Thyroid gland (tissue), 4 donors: ENCODE data around the gene CYP27B1. TPM values are rescaled to one million over a fixed set of nuclear protein-coding genes. Genes with fewer than 3 reads are reported as not detected.

Experiments
- DNase-seq, 2 donors: peaks; one replicate each; pipeline ENCODE4 v3.0.0-alpha.2; 2019
- H3K27ac ChIP-seq, 3 donors: fragments of 200-600 bp; sonication (generic); 1 replicate in 2 of 3; 2 replicates in 1 of 3; pipeline ENCODE4 v1.5.1; 2016 to 2019; ENCODE audit warnings: mild to moderate bottlenecking in 1 of 3, moderate library complexity in 1 of 3
- H3K27me3 ChIP-seq: fragments of 200-600 bp; sonication (generic); one replicate; pipeline ENCODE4 v1.5.1; 2019
- H3K36me3 ChIP-seq, 2 donors: fragments of 200-600 bp; sonication (generic); one replicate each; pipeline ENCODE4 v1.5.1; 2016 to 2019
- H3K4me1 ChIP-seq, 2 donors: fragments of 200-600 bp; sonication (generic); one replicate each; pipeline ENCODE4 v1.5.1; 2017 to 2019
- H3K4me3 ChIP-seq, 3 donors: fragments of 200-600 bp; sonication (generic); replicated peaks in 1 of 3; 1 replicate in 2 of 3; 2 replicates in 1 of 3; pipeline ENCODE4 v1.5.1; 2016; ENCODE audit warnings: mild to moderate bottlenecking in 1 of 3
- H3K9me3 ChIP-seq: fragments of 200-600 bp; sonication (generic); one replicate; pipeline ENCODE4 v1.5.1; 2017
- CTCF ChIP-seq, 6 experiments: fragments of 200-600 bp in 3 of 6; fragments of 450-650 bp in 3 of 6; sonication (generic) in 3 of 6; IDR thresholded peaks; one replicate each; pipeline ENCODE4 v1.5.1; 2016 to 2019; ENCODE audit warnings: antibody characterized with exemption in 6 of 6, mild to moderate bottlenecking in 2 of 6, inconsistent platforms in 1 of 6, moderate library complexity in 1 of 6
- POLR2A ChIP-seq, 2 donors: fragments of 450-650 bp; IDR thresholded peaks; one replicate each; pipeline ENCODE4 v1.6.1; 2017; ENCODE audit warnings: antibody characterized with exemption in 2 of 2, mild to moderate bottlenecking in 2 of 2, moderate library complexity in 1 of 2
- WGBS, 2 donors: methylation state at CpG; one replicate each; pipeline ENCODE4 v1.1.5; 2017; 5-methylcytosine and 5-hydroxymethylcytosine counted together
- intact Hi-C: fragments of 100-400 bp; cut with DNase I; formaldehyde crosslinking; loops from one replicate; pipeline ENCODE4 v1.15.1; 2023
- total RNA-seq, 4 donors: library from RNA; depleted of rRNA; stranded (reverse); fragments of >200 nt; gene quantifications; one replicate each; pipeline ENCODE4 v1.2.3, GENCODE V29; 2016

Gene CYP27B1
- total RNA-seq, 4 donors from 2014 or later = 2.7 to 13.0 (median 10.0) TPM

- TF ChIP-seq POLR2A (IDR thresholded peaks at IDR 0.05) (no peak), CTCF (IDR thresholded peaks at IDR 0.05) (no peak)
- no peak for DNase-seq
- Histone ChIP-seq H3K36me3 (peaks cover 25 to 28% of the 10 kb centered on the region in 2 donors), H3K4me1 (peaks cover 9 to 32% of the 10 kb centered on the region in 2 donors), H3K27me3 (no peaks in the 10 kb centered on the region), H3K27ac (no peak overlapping the region), H3K9me3 (no peaks in the 10 kb centered on the region), H3K4me3 (no peak overlapping the region)
- WGBS, 2 donors = 94 to 95% methylated on average over 5 of the region's 5 CpGs
- intact Hi-C loops = no loop called here
Observed at GRCh38 chr12:57749061-57749460, 17.8 kb downstream of the CYP27B1 start.

GRCh38 chr12:57746025-57746424 is 20.9 kb downstream of the CYP27B1 start:
- H3K4me1 ChIP-seq = peaks cover 3 to 13% of the 10 kb centered on the region in 2 donors
- TF ChIP-seq CTCF (IDR thresholded peaks at IDR 0.05) (no peak), POLR2A (IDR thresholded peaks at IDR 0.05) (no peak)
- 89 to 92% methylated on average over 3 of the region's 3 CpGs for WGBS, 2 donors
- intact Hi-C loops = no loop called here
- no peaks in the 10 kb centered on the region for H3K9me3 ChIP-seq
- H3K4me3 ChIP-seq = peak overlapping the region in 1 of 3 donors; percentile 88
- no peak overlapping the region for H3K27ac ChIP-seq
- no peaks in the 10 kb centered on the region for H3K27me3 ChIP-seq
- H3K36me3 ChIP-seq = peaks cover 25 to 28% of the 10 kb centered on the region in 2 donors
- no peak for DNase-seq

GRCh38 chr12:57745485-57745881 is 21.4 kb downstream of the CYP27B1 start:
- WGBS, 2 donors = 39% methylated on average over 8 of the region's 8 CpGs

GRCh38 chr12:57744777-57745484 is 21.9 kb downstream of the CYP27B1 start, which contains the start of gene TSPAN31:
TSPAN31 (plus strand) TSS chr12:57745039; CDS start chr12:57745155, 116 bp downstream.
- peak; percentile 99 for DNase-seq
- peaks cover 0 to 10% of the 10 kb centered on the region in 2 donors for H3K4me1 ChIP-seq
- peak within 1 kb of the TSS; percentile 54 to 88 (median 76) for H3K4me3 ChIP-seq
- intact Hi-C loops = no loop called here
- peaks cover 25 to 26% of the 10 kb centered on the region in 2 donors for H3K36me3 ChIP-seq
- 0 to 1% methylated on average over 28 to 29 of the region's 29 CpGs for WGBS, 2 donors
- no peaks in the 10 kb centered on the region for H3K27me3 ChIP-seq
- TF ChIP-seq POLR2A (IDR thresholded peaks at IDR 0.05) (peak in 1 of 2 donors; percentile 73), CTCF (IDR thresholded peaks at IDR 0.05) (peak in 1 of 6 experiments; percentile 5)
- H3K9me3 ChIP-seq = no peaks in the 10 kb centered on the region
- peak within 1 kb of the TSS; percentile 94 to 96 (median 95) for H3K27ac ChIP-seq

More at GRCh38 chr12:57745485-57745881, 21.4 kb downstream of the CYP27B1 start:
- Histone ChIP-seq H3K27ac (peak overlapping the region; percentile 94 to 96 (median 95)), H3K4me1 (peaks cover 0 to 10% of the 10 kb centered on the region in 2 donors), H3K9me3 (no peaks in the 10 kb centered on the region), H3K27me3 (no peaks in the 10 kb centered on the region), H3K4me3 (peak overlapping the region; percentile 54 to 88 (median 76)), H3K36me3 (peaks cover 25 to 27% of the 10 kb centered on the region in 2 donors)
- no peak for DNase-seq
- no peak for TF ChIP-seq CTCF (IDR thresholded peaks at IDR 0.05)
- TF ChIP-seq POLR2A (IDR thresholded peaks at IDR 0.05) = no peak
- intact Hi-C loops = no loop called here

DNA sequence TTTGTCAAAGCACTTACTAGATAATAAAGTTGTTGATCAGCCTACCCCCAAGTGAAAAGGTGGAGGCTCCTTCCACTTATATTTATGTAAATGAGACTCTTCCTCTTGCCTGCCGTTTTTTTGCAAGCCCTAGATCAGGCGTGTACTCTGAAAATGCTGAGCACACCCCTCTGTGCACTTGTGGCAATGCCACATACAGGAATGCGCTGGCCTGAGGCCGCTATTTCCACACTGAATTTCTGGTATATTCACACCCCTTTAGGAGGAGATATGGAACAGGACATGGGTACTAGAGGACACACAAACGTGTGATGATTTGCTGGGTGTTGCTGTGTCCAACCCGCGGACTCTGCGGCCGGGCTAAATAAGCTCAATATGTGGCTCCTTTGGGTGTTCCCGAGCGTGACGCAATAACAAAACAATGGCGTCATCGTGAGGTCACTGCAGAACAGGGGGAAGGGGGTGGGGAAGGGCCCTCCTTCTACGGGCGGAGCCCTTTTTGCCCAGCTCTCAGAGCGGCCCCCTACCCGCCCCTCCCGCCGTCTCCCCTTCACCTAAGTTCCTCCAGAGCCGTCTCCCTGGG is 22.6 kb downstream of the CYP27B1 start:
- DNase-seq = peak; percentile 61 to 65
- H3K36me3 ChIP-seq = peaks cover 25 to 26% of the 10 kb centered on the region in 2 donors
- H3K4me1 ChIP-seq = peaks cover 0 to 10% of the 10 kb centered on the region in 2 donors
- H3K27me3 ChIP-seq = peaks cover 3% of the 10 kb centered on the region
- TF ChIP-seq CTCF (IDR thresholded peaks at IDR 0.05) (no peak), POLR2A (IDR thresholded peaks at IDR 0.05) (no peak)
- peak overlapping the region; percentile 94 to 96 (median 95) for H3K27ac ChIP-seq
- 8 to 38% methylated on average over 5 to 21 of the region's 21 CpGs for WGBS, 2 donors
- H3K4me3 ChIP-seq = peak overlapping the region in 2 of 3 donors; percentile 34 to 88
- H3K9me3 ChIP-seq = no peaks in the 10 kb centered on the region
- intact Hi-C loops = no loop called here
